ENCODE results near the gene NPIPA1.
"Not testable (repeated sequence)": the region's sequence is repeated elsewhere in the genome, so short reads cannot be mapped to it uniquely, and the experiment has no call there.

The NPIPA1 gene

GRCh38 chr16:14937143-14937542 lies at the start of gene NPIPA1:
TSS of gene NPIPA1 (plus strand) at chr16:14937443. CDS start at chr16:14937443, 0 bp downstream.
- not testable (repeated sequence) for DNase-seq (ENCODE audit: low spot score)

- DNase-seq (ENCODE audit: low spot score), result not testable (repeated sequence)
Observed at GRCh38 chr16:14892111-14892510, 45.1 kb upstream of the NPIPA1 start.

GRCh38 chr16:14895382-14895781 lies 41.9 kb upstream of the NPIPA1 start:
- not testable (repeated sequence) for DNase-seq (ENCODE audit: low spot score)

GRCh38 chr16:14896023-14896422 lies 41.2 kb upstream of the NPIPA1 start:
- DNase-seq (ENCODE audit: low spot score), result not testable (repeated sequence)

GRCh38 chr16:14897006-14897664 lies 40.1 kb upstream of the NPIPA1 start:
- not testable (repeated sequence) for DNase-seq (ENCODE audit: low spot score)

- not testable (repeated sequence) for DNase-seq (ENCODE audit: low spot score)
Observed at GRCh38 chr16:14898162-14898561, 39.1 kb upstream of the NPIPA1 start.

GRCh38 chr16:14903191-14903957 lies 33.9 kb upstream of the NPIPA1 start:
- not testable (repeated sequence) for DNase-seq (ENCODE audit: low spot score)

- DNase-seq (ENCODE audit: low spot score), result not testable (repeated sequence)
Observed at GRCh38 chr16:14909744-14910143, 27.5 kb upstream of the NPIPA1 start.

- not testable (repeated sequence) for DNase-seq (ENCODE audit: low spot score)
Observed at GRCh38 chr16:14910833-14911629, 26.2 kb upstream of the NPIPA1 start.

- DNase-seq (ENCODE audit: low spot score), result not testable (repeated sequence)
Observed at GRCh38 chr16:14911954-14912353, 25.3 kb upstream of the NPIPA1 start.

GRCh38 chr16:14912588-14912987 lies 24.7 kb upstream of the NPIPA1 start:
- DNase-seq (ENCODE audit: low spot score), result not testable (repeated sequence)

- DNase-seq (ENCODE audit: low spot score), result not testable (repeated sequence)
Observed at GRCh38 chr16:14918504-14918903, 18.7 kb upstream of the NPIPA1 start.

GRCh38 chr16:14919837-14920600 lies 17.2 kb upstream of the NPIPA1 start:
- not testable (repeated sequence) for DNase-seq (ENCODE audit: low spot score)

GRCh38 chr16:14922285-14922684 lies 15.0 kb upstream of the NPIPA1 start:
- DNase-seq (ENCODE audit: low spot score), result not testable (repeated sequence)

- not testable (repeated sequence) for DNase-seq (ENCODE audit: low spot score)
Observed at GRCh38 chr16:14922968-14923367, 14.3 kb upstream of the NPIPA1 start.

GRCh38 chr16:14923394-14924088 lies 13.7 kb upstream of the NPIPA1 start:
- DNase-seq (ENCODE audit: low spot score), result not testable (repeated sequence)

- not testable (repeated sequence) for DNase-seq (ENCODE audit: low spot score)
Observed at GRCh38 chr16:14924359-14924758, 12.9 kb upstream of the NPIPA1 start.

- not testable (repeated sequence) for DNase-seq (ENCODE audit: low spot score)
Observed at GRCh38 chr16:14924982-14925381, 12.3 kb upstream of the NPIPA1 start.

- peak; percentile 0 for DNase-seq (ENCODE audit: low spot score)
Observed at GRCh38 chr16:14928064-14928714, 9.1 kb upstream of the NPIPA1 start.

- not testable (repeated sequence) for DNase-seq (ENCODE audit: low spot score)
Observed at GRCh38 chr16:14929176-14929575, 8.1 kb upstream of the NPIPA1 start.
